Measurements from ENCODE around the gene EDDM13.
A peak's percentile ranks its signal among the peaks of the same experiment; 100 is the strongest.
"Not testable (repeated sequence)": the region's sequence is repeated elsewhere in the genome, so short reads cannot be mapped to it uniquely, and the experiment has no call there.

Gene EDDM13

GRCh38 chr19:56319991-56320390 is 47.4 kb downstream of the EDDM13 start:
- no peak overlapping the region for H3K4me3 ChIP-seq (ENCODE audit: low read depth, low read length)
- no peak for DNase-seq (ENCODE audit: low read depth)
- TF ChIP-seq CTCF (IDR thresholded peaks at IDR 0.05; ENCODE audit: control insufficient read depth, extremely low read depth, insufficient read depth), result no peak

- DNase-seq (ENCODE audit: low read depth), result no peak
- no peak overlapping the region for H3K4me3 ChIP-seq (ENCODE audit: low read depth, low read length)
Measured at GRCh38 chr19:56321254-56321988, 48.9 kb downstream of the EDDM13 start.

GRCh38 chr19:56321989-56322440 is 49.5 kb downstream of the EDDM13 start:
- no peak overlapping the region for H3K4me3 ChIP-seq (ENCODE audit: low read depth, low read length)
- no peak for DNase-seq (ENCODE audit: low read depth)
- TF ChIP-seq CTCF (IDR thresholded peaks at IDR 0.05; ENCODE audit: control insufficient read depth, extremely low read depth, insufficient read depth), result no peak

More at GRCh38 chr19:56321254-56321988, 48.9 kb downstream of the EDDM13 start:
- TF ChIP-seq CTCF (IDR thresholded peaks at IDR 0.05; ENCODE audit: control insufficient read depth, extremely low read depth, insufficient read depth), result no peak

- DNase-seq (ENCODE audit: low read depth), result no peak
- H3K4me3 ChIP-seq (ENCODE audit: low read depth, low read length), result no peak overlapping the region
- no peak for TF ChIP-seq CTCF (IDR thresholded peaks at IDR 0.05; ENCODE audit: control insufficient read depth, extremely low read depth, insufficient read depth)
Measured at GRCh38 chr19:56324436-56324835, 51.9 kb downstream of the EDDM13 start.

- no peak for DNase-seq (ENCODE audit: low read depth)
- TF ChIP-seq CTCF (IDR thresholded peaks at IDR 0.05; ENCODE audit: control insufficient read depth, extremely low read depth, insufficient read depth), result no peak
- H3K4me3 ChIP-seq (ENCODE audit: low read depth, low read length), result no peak overlapping the region
Measured at GRCh38 chr19:56332695-56333094, 60.1 kb downstream of the EDDM13 start.

- H3K4me3 ChIP-seq (ENCODE audit: low read depth, low read length), result no peak overlapping the region
- TF ChIP-seq CTCF (IDR thresholded peaks at IDR 0.05; ENCODE audit: control insufficient read depth, extremely low read depth, insufficient read depth), result peak; percentile 78
- peak; percentile 67 for DNase-seq (ENCODE audit: low read depth)
Measured at GRCh38 chr19:56333506-56333905, 61.0 kb downstream of the EDDM13 start.

- not testable (repeated sequence) for DNase-seq (ENCODE audit: low read depth); H3K4me3 ChIP-seq (ENCODE audit: low read depth, low read length)
Measured at GRCh38 chr19:56335371-56335770, 62.8 kb downstream of the EDDM13 start.

- DNase-seq (ENCODE audit: low read depth); H3K4me3 ChIP-seq (ENCODE audit: low read depth, low read length): not testable (repeated sequence)
Measured at GRCh38 chr19:56337077-56337476, 64.5 kb downstream of the EDDM13 start.

GRCh38 chr19:56339031-56339430 is 66.5 kb downstream of the EDDM13 start:
- DNase-seq (ENCODE audit: low read depth); H3K4me3 ChIP-seq (ENCODE audit: low read depth, low read length): not testable (repeated sequence)

Measured in LNCaP clone FGC (cell line).